AG09309 (cell line): Measurements from ENCODE around the gene LUC7L3.
A peak's percentile ranks its signal among the peaks of the same experiment; 100 is the strongest.

Experiments
- DNase-seq: peaks from one replicate; pipeline ENCODE4 v3.0.0-alpha.2; 2010; ENCODE audit warnings: low read depth
- H3K4me3 ChIP-seq: 2 replicates; pipeline ENCODE4 v1.5.1; 2011; ENCODE audit warnings: mild to moderate bottlenecking, low read depth, low read length, moderate library complexity; ENCODE audit not compliant: control insufficient read depth
- TF ChIP-seq, protein P1 (sequence below): IDR thresholded peaks from 2 replicates; pipeline ENCODE4 v1.5.1; 2011; ENCODE audit warnings: mild to moderate bottlenecking, low read depth, low read length, inconsistent platforms; ENCODE audit not compliant: insufficient read depth, control insufficient read depth; ENCODE audit errors: missing control alignments

The LUC7L3 gene

GRCh38 chr17:50686494-50687199 is 32.8 kb upstream of the LUC7L3 start:
- DNase-seq: peak; percentile 59
- TF ChIP-seq, protein P1, sequence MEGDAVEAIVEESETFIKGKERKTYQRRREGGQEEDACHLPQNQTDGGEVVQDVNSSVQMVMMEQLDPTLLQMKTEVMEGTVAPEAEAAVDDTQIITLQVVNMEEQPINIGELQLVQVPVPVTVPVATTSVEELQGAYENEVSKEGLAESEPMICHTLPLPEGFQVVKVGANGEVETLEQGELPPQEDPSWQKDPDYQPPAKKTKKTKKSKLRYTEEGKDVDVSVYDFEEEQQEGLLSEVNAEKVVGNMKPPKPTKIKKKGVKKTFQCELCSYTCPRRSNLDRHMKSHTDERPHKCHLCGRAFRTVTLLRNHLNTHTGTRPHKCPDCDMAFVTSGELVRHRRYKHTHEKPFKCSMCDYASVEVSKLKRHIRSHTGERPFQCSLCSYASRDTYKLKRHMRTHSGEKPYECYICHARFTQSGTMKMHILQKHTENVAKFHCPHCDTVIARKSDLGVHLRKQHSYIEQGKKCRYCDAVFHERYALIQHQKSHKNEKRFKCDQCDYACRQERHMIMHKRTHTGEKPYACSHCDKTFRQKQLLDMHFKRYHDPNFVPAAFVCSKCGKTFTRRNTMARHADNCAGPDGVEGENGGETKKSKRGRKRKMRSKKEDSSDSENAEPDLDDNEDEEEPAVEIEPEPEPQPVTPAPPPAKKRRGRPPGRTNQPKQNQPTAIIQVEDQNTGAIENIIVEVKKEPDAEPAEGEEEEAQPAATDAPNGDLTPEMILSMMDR: no peak
- H3K4me3 ChIP-seq: no peak overlapping the region

DNA sequence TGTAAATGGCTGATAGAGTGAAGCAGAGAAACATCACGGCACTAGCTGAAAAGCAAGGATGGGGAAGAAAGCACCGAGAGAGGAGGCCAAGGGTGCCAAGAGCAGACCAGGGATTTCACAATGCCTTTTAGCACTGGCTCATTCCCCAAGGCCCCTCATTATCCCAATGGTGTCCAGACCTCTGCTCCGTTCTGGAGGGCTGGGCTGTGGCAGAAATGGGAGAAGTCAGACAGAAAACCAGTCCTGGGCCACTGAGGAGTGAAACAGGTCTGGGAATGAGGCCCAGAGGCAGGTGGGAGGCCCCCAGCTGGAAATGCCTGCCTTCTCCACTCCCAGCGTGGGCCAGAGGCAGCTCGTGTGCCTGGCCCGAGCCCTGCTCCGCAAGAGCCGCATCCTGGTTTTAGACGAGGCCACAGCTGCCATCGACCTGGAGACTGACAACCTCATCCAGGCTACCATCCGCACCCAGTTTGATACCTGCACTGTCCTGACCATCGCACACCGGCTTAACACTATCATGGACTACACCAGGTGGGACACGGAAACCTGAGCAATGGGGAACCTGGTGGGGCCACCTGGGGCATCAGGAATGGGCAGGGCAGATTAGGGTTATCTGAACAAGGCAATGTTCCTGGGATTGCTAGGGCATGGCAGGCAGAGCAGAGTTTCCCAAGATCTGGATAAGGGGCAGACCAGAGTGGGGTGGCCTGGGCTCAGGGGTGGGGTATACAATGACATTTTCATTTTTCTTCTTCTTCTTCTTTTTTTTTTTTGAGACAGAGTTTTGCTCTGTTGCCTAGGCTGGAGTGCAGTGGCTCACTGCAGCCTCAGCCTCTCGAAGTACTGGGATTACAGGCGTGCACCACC is 32.0 kb upstream of the LUC7L3 start:
- TF ChIP-seq, protein P1: no peak
- no peak overlapping the region for H3K4me3 ChIP-seq
- no peak for DNase-seq

DNA sequence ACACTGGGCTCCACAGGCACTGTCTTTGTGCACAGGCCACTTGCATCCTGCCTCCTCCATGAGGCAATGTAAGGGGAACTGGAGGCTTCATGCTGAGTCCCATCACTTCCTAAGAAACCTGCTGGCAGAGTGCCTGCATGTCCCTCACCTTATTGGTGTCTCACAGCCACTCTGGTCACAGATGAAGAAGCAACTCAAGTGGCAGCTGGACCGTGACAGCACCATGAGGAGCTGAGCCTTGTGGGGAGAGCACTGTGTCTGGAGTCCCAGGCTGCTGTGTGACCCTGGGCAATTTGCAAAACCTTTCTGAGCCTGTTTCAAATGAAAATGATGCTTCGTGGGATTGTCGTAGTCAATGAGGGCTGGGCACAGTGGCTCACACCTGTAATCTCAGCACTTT is 31.2 kb upstream of the LUC7L3 start:
- TF ChIP-seq, protein P1: no peak
- no peak overlapping the region for H3K4me3 ChIP-seq
- DNase-seq: no peak

- H3K4me3 ChIP-seq: no peak overlapping the region
- no peak for DNase-seq
- TF ChIP-seq, protein P1: no peak
These were observed 30.2 kb upstream of the LUC7L3 start for GRCh38 chr17:50689251-50689650.

DNA sequence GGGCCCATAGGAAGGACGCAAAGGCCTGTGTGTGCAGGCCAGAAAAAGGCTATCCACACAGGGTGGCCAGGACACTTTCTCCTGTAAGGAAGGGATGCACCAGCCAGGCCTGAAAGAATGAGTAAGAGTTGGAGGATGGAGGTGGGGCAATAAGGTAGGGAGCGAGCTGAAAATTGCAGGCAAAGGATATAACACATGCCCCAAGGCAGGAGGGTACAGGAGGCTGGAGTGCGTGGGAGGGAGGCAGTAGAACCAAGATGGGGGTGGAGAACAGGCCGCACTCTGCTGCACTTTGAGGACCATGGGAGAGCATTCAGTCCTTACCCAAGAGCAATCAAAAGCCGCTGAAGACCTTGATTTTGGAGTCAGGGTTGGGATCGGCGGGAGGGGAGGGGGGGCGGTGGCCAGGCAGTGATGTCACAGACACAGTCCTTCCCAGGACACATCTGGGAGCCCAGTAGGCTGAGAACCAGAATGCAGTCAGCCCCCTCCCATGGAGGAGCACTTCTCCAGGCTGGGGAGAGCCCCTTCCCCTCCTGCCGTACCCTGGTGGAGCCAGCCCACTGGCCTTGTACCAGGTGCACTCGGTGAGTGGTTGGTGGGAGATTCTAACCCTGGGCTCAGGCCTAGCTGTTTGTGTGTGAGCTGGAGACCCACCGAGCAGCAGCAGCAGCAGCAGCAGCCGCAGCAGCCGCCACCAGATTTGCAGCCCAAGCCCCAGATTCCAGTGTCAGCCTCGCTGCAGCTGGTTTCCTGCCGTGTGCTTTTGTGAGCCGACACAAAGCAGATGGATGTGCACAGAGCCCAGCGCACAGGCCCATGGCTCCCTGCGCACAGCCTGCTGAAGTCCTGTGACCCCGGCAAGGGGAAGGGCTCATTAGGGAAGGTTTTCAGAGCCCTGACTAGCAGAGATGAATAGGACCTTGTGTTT is 29.2 kb upstream of the LUC7L3 start:
- TF ChIP-seq, protein P1: no peak
- DNase-seq: no peak
- no peak overlapping the region for H3K4me3 ChIP-seq

GRCh38 chr17:50690887-50691549 is 28.4 kb upstream of the LUC7L3 start:
- no peak for DNase-seq
- TF ChIP-seq, protein P1: no peak
- H3K4me3 ChIP-seq: no peak overlapping the region
